PC-9 (cell line): ENCODE data around the gene SPIRE2. TPM values are rescaled to one million over a fixed set of nuclear protein-coding genes. Genes with fewer than 3 reads are reported as not detected.
A peak's percentile ranks its signal among the peaks of the same experiment; 100 is the strongest.
"Not testable (repeated sequence)": the region's sequence is repeated elsewhere in the genome, so short reads cannot be mapped to it uniquely, and the experiment has no call there.

Experiments used
- BruUV-seq: library from RNA; stranded (reverse); fragments of 400-500 nt; replicated peaks from 2 replicates; lab custom pipeline; 2021; lab: Mats Ljungman, UMichigan
- CTCF ChIA-PET: fragments of 300-600 bp; sonication (Branson Sonifier 250); formaldehyde crosslinking; loops from one replicate; lab custom pipeline; 2022; ENCODE audit warnings: antibody characterized with exemption; lab: Charles Lee
- POLR2A ChIA-PET: fragments of 300-600 bp; sonication (Branson Sonifier 250); formaldehyde crosslinking; loops from one replicate; lab custom pipeline; 2022; ENCODE audit warnings: antibody characterized with exemption; ENCODE audit not compliant: unreplicated experiment; lab: Charles Lee
- DNase-seq, 2 experiments: peaks; one replicate each; pipeline versions ENCODE4 v3.0.0 to v3.0.0-alpha.2; 2015 to 2022; ENCODE audit warnings: mixed read lengths in 1 of 2
- H2AFZ ChIP-seq: fragments of 200-600 bp; sonication (generic); 2 replicates; pipeline ENCODE4 v1.8.1; 2017; ENCODE audit warnings: antibody characterized with exemption
- H3F3A ChIP-seq: fragments of 200-600 bp; sonication (generic); 2 replicates; pipeline ENCODE4 v1.8.1; 2017; ENCODE audit warnings: antibody characterized with exemption, mild to moderate bottlenecking, low read depth; ENCODE audit not compliant: insufficient read depth
- H3K27ac ChIP-seq: fragments of 200-600 bp; sonication (generic); 2 replicates; pipeline ENCODE4 v1.6.1; 2016; ENCODE audit warnings: mixed run types
- H3K27me3 ChIP-seq: fragments of 200-600 bp; sonication (generic); 2 replicates; pipeline ENCODE4 v1.6.1; 2016; ENCODE audit warnings: low read depth, mixed run types; ENCODE audit not compliant: insufficient read depth
- H3K36me3 ChIP-seq: fragments of 200-600 bp; sonication (generic); 2 replicates; pipeline ENCODE4 v1.6.1; 2016; ENCODE audit warnings: low read depth, mixed run types
- H3K4me1 ChIP-seq: fragments of 200-600 bp; sonication (generic); replicated peaks from 2 replicates; pipeline ENCODE4 v1.6.1; 2016; ENCODE audit warnings: mixed run types; ENCODE audit not compliant: insufficient read depth
- H3K4me2 ChIP-seq: fragments of 200-600 bp; sonication (generic); 2 replicates; pipeline ENCODE4 v1.6.1; 2017; ENCODE audit warnings: mixed run types
- H3K4me3 ChIP-seq: fragments of 200-600 bp; sonication (generic); 2 replicates; pipeline ENCODE4 v1.6.1; 2016; ENCODE audit warnings: mixed run types
- H3K79me2 ChIP-seq: fragments of 200-600 bp; sonication (generic); 2 replicates; pipeline ENCODE4 v1.6.1; 2017; ENCODE audit warnings: low read depth, mixed run types
- H3K9me2 ChIP-seq: fragments of 200-600 bp; sonication (generic); 2 replicates; pipeline ENCODE4 v1.8.1; 2017; ENCODE audit warnings: mild to moderate bottlenecking; ENCODE audit not compliant: insufficient read depth
- H3K9me3 ChIP-seq: fragments of 200-600 bp; sonication (generic); 2 replicates; pipeline ENCODE4 v1.8.1; 2016; ENCODE audit warnings: low read depth; ENCODE audit not compliant: insufficient read depth
- H4K20me1 ChIP-seq: fragments of 200-600 bp; sonication (generic); 2 replicates; pipeline ENCODE4 v1.8.1; 2017; ENCODE audit not compliant: insufficient read depth
- EZH2 ChIP-seq: fragments of 200-600 bp; sonication (generic); IDR thresholded peaks from 2 replicates; pipeline ENCODE4 v1.8.0; 2017; ENCODE audit warnings: antibody characterized with exemption, low read depth
- intact Hi-C: fragments of 100-400 bp; cut with micrococcal nuclease; formaldehyde crosslinking; loops from one replicate; pipeline ENCODE4 v1.10.0; 2022; ENCODE audit not compliant: unreplicated experiment
- total RNA-seq: library from RNA; stranded (reverse); gene quantifications from 2 replicates; pipeline ENCODE4 v1.2.3, GENCODE V29; 2021
- TF ChIP-seq, protein P1 (sequence below): fragments of 200-600 bp; sonication (generic); conservative IDR thresholded peaks from 2 replicates; pipeline ENCODE4 v1.6.1; 2017; ENCODE audit warnings: mixed run types, antibody characterized with exemption, mild to moderate bottlenecking, moderate library complexity

Gene SPIRE2
- total RNA-seq, 1 experiment from 2014 or later = 34.5 TPM

DNA sequence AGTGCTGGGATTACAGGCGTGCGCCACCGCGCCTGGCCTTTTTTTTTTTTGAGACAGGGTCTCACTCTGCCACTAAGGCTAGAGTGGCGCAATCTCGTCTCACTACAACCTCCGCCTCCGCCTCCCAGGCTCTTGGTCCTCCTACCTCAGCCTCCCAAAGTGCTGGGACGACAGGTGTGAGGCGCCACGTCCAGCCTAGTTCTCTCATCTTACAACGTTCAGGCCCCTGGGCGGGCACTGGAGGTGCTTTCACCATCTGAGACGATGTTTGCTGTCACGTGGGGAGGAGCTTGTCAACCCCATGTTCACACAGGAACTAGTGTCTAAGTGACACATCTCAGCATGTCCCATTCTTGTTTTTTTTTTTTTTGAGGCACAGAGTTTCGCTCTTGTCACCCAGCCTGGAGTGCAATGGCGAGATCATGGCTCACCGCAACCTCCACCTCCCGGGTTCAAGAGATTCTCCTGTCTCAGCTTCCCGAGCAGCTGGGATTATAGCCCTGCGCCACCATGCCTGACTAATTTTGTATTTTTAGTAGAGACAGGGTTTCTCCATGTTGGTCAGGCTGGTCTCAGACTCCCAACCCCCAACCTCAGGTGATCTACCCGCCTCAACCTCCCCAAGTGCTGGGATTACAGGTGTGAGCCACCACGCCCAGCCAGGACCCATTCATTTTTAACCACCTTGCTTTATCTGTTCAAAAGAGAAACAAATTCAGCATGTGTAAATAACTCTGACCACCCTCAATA is 6.7 kb upstream of the SPIRE2 start:
- Histone ChIP-seq H4K20me1 (no peaks in the 10 kb centered on the region), H3K9me2 (no peaks in the 10 kb centered on the region), H3K9me3 (no peaks in the 10 kb centered on the region), H3K4me3 (no peak overlapping the region), H3F3A (peaks cover 4% of the 10 kb centered on the region; the same call in 1 of the 2 replicates), H3K27me3 (no peaks in the 10 kb centered on the region), H3K4me1 (peaks cover 32% of the 10 kb centered on the region), H2AFZ (no peak overlapping the region), H3K36me3 (no peaks in the 10 kb centered on the region), H3K4me2 (0 out of 2 replicates have a peak overlapping the region, but pooled peaks have one; percentile 12), H3K27ac (no peak overlapping the region), H3K79me2 (peaks cover 14% of the 10 kb centered on the region)
- no peak for DNase-seq
- POLR2A ChIA-PET = no interaction called here
- intact Hi-C loops = no loop called here
- TF ChIP-seq, protein P1, sequence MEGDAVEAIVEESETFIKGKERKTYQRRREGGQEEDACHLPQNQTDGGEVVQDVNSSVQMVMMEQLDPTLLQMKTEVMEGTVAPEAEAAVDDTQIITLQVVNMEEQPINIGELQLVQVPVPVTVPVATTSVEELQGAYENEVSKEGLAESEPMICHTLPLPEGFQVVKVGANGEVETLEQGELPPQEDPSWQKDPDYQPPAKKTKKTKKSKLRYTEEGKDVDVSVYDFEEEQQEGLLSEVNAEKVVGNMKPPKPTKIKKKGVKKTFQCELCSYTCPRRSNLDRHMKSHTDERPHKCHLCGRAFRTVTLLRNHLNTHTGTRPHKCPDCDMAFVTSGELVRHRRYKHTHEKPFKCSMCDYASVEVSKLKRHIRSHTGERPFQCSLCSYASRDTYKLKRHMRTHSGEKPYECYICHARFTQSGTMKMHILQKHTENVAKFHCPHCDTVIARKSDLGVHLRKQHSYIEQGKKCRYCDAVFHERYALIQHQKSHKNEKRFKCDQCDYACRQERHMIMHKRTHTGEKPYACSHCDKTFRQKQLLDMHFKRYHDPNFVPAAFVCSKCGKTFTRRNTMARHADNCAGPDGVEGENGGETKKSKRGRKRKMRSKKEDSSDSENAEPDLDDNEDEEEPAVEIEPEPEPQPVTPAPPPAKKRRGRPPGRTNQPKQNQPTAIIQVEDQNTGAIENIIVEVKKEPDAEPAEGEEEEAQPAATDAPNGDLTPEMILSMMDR = no peak
- TF ChIP-seq EZH2 = no peak
- CTCF ChIA-PET = no interaction called here
- no TSS peak for BruUV-seq

DNA sequence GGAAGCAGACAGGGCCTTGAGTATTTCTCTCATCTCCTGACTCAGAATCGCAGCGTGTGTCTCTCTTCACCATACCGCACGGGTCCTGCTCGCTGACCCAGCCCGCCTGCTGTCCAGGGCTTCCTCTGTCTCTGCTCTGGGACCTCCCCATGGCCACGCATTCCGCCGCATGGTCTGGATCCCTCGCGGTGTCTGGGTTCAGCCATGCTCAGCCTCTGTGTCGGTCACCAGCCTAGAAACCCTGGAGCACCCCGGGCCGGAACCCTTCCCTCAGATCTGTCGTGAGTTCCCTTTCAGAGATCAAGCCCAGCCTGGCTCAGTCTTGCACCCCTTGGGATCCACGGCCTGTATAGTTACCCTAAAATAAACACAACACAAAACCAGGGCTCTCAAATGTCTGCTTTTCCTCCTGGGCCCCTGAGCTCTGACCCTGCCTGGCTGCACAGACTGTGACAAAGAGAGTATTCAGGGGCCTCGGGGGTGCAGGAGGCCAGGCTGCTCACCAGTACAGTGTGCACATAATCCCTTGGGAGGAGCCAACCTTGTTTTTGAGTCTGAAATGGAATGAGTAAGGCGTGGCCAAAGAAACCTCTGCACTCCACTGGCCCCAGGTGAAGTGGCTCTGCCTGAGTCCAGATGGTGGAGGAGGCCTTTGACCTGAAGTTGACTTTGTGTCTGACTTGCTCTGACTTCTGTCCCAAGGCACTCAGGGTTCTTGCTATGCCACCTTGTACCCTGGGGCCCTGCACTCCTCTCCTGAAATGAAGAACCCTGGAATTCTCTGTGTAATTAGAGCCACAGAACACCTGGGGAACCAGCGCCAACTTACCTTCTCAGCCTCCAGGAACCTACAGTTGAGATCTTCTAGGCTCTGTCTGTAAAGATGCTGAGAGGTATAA is 5.8 kb upstream of the SPIRE2 start:
- peaks cover 35% of the 10 kb centered on the region for H3K4me1 ChIP-seq
- intact Hi-C loops = no loop called here
- TF ChIP-seq, protein P1 = no peak
- TF ChIP-seq EZH2 = no peak

DNA sequence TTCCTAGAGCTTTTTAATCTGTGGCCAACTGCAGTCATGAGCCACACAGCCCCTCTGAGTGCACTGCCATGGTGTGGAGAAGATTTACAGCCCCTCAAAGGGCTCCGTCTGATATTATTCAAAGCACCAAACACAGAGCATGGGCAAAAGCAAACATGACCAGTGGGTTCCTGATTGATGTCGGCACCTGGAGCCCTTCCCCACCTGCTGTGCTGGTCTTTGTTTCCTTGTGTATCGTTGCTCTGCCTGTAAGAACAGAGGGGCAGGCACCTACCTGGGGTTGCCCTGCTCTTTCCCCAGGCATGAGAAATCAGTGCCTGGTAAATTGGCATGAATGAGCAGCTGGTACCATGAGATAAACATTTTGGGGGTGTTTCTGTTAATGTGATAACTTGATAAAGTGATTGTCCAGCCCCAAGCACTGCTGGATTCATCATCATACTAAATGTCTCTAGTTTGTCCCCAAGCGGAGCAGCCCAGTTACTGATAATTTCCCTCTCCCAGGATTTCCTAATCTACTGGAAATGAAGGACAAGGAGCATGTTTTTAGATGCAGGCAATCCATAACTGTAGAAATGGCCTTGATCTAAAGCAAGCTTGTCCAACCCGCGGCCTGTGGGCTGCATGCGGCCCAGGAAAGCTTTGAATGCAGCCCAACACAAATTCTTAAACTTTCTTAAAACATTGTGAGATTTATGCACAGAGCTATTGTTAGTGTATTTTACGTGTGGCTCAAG is 5.0 kb upstream of the SPIRE2 start:
- H3K9me3 ChIP-seq = no peaks in the 10 kb centered on the region
- H3K9me2 ChIP-seq = no peaks in the 10 kb centered on the region
- H3K36me3 ChIP-seq = no peaks in the 10 kb centered on the region
- H4K20me1 ChIP-seq = no peaks in the 10 kb centered on the region
- H3K27me3 ChIP-seq = no peaks in the 10 kb centered on the region
- ChIA-PET CTCF (interaction anchor here (0.6 kb wide), 1 partner anchor 89 kb away, joined by 5 read pairs; no protein-coding TSS in a partner anchor), POLR2A (no interaction called here)
- peak overlapping the region; percentile 12; the same call in 1 of the 2 replicates for H3K4me2 ChIP-seq
- peaks cover 3% of the 10 kb centered on the region for H3K79me2 ChIP-seq
- no TSS peak for BruUV-seq
- DNase-seq = no peak
- peaks cover 12% of the 10 kb centered on the region; the same call in 1 of the 2 replicates for H3F3A ChIP-seq
- intact Hi-C loops = no loop called here
- no peak for TF ChIP-seq EZH2
- TF ChIP-seq, protein P1 = no peak
- no peak overlapping the region for H2AFZ ChIP-seq
- H3K4me1 ChIP-seq = peaks cover 28% of the 10 kb centered on the region
- H3K4me3 ChIP-seq = no peak overlapping the region
- H3K27ac ChIP-seq = no peak overlapping the region

More for the DNA sequence above, 5.8 kb upstream of the SPIRE2 start:
- H2AFZ ChIP-seq = no peak overlapping the region
- no peak overlapping the region for H3K27ac ChIP-seq
- CTCF ChIA-PET = no interaction called here
- BruUV-seq = no TSS peak
- H3K4me2 ChIP-seq = peak overlapping the region; percentile 12
- H3K27me3 ChIP-seq = no peaks in the 10 kb centered on the region
- no peak overlapping the region for H3K4me3 ChIP-seq
- POLR2A ChIA-PET = no interaction called here
- peak; percentile 51 to 57 for DNase-seq
- no peaks in the 10 kb centered on the region for H4K20me1 ChIP-seq
- peaks cover 12% of the 10 kb centered on the region; the same call in 1 of the 2 replicates for H3F3A ChIP-seq
- H3K79me2 ChIP-seq = peaks cover 11% of the 10 kb centered on the region
- H3K36me3 ChIP-seq = no peaks in the 10 kb centered on the region
- H3K9me3 ChIP-seq = no peaks in the 10 kb centered on the region
- no peaks in the 10 kb centered on the region for H3K9me2 ChIP-seq

DNA sequence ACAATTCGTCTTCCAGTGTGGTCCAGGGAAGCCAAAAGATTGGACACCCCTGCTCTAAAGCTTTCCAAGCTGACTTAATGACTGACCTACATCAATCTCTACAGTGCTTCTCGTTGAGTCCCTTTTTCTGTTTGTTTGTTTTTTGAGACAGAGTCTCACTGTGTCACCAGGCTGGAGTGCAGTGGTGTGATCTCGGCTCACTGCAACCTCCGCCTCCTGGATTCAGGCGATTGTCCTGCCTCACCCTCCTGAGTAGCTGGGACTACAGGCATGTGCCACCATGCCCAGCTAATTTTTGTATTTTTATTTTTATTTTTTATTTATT is 4.5 kb upstream of the SPIRE2 start:
- Histone ChIP-seq H3K4me1 (peaks cover 25% of the 10 kb centered on the region), H3F3A (peaks cover 12% of the 10 kb centered on the region; the same call in 1 of the 2 replicates)
- POLR2A ChIA-PET, H3K27ac ChIP-seq, H3K36me3 ChIP-seq, H3K4me3 ChIP-seq, DNase-seq, H3K27me3 ChIP-seq, H3K9me2 ChIP-seq, BruUV-seq, H3K4me2 ChIP-seq, H4K20me1 ChIP-seq, H3K9me3 ChIP-seq, intact Hi-C loops, H3K79me2 ChIP-seq, H2AFZ ChIP-seq: not testable (repeated sequence)
- CTCF ChIA-PET = interaction anchor here (0.6 kb wide), 1 partner anchor 89 kb away, joined by 5 read pairs; no protein-coding TSS in a partner anchor
